K562 (cell line): Measurements from ENCODE around the gene BBLN. TPM values are rescaled to one million over a fixed set of nuclear protein-coding genes. Genes with fewer than 3 reads are reported as not detected.

ENCODE experiments used
- BMI1 ChIP-seq: fragments of 150-350 bp; IDR thresholded peaks from 2 replicates; pipeline ENCODE4 v1.6.1; 2014; ENCODE audit warnings: low read length
- CBX3 ChIP-seq, 2 experiments: IDR thresholded peaks; 1 replicate in 1 of 2; 2 replicates in 1 of 2; pipeline ENCODE4 v1.6.1; 2012; ENCODE audit warnings: inconsistent platforms in 2 of 2, low read length in 2 of 2, borderline replicate concordance in 1 of 2, control low read depth in 1 of 2
- CBX8 ChIP-seq: fragments of 200-600 bp; sonication (generic); IDR thresholded peaks from 2 replicates; pipeline ENCODE4 v1.6.1; 2012; ENCODE audit warnings: borderline replicate concordance, mixed run types, low read depth, mild to moderate bottlenecking, moderate library complexity, mixed read lengths, low read length, control low read depth, inconsistent platforms; ENCODE audit not compliant: poor library complexity, severe bottlenecking; ENCODE audit errors: extremely low read depth
- CHAMP1 ChIP-seq: fragments of 450-650 bp; IDR thresholded peaks from 2 replicates; pipeline ENCODE4 v1.6.1; 2016; ENCODE audit warnings: mild to moderate bottlenecking
- IRF1 ChIP-seq: sonication (generic); formaldehyde crosslinking; IDR thresholded peaks from 2 replicates; pipeline ENCODE4 v1.8.0; 2022; ENCODE audit warnings: missing genetic modification reagents, mild to moderate bottlenecking, borderline replicate concordance
- KLF6 ChIP-seq: fragments of 250-450 bp; sonication (Bioruptor Pico); IDR thresholded peaks from 2 replicates; pipeline ENCODE4 v1.4.0; 2020; ENCODE audit warnings: mild to moderate bottlenecking, moderate library complexity, borderline replicate concordance
- MCM7 ChIP-seq, 2 experiments: fragments of 450-650 bp; IDR thresholded peaks; 2 replicates each; pipeline ENCODE4 v1.6.1; 2016 to 2018
- TCFL5 ChIP-seq: fragments of 250-450 bp; sonication (Bioruptor Pico); conservative IDR thresholded peaks from 2 replicates; pipeline ENCODE4 v1.6.1; 2021; ENCODE audit warnings: mild to moderate bottlenecking, moderate library complexity, matching md5 sums
- TOE1 ChIP-seq, 2 experiments: fragments of 450-650 bp in 1 of 2; sonication (generic) in 1 of 2; formaldehyde crosslinking in 1 of 2; IDR thresholded peaks; 2 replicates each; pipeline versions ENCODE4 v1.7.1 to v1.8.0; 2016 to 2022; ENCODE audit warnings: borderline replicate concordance in 2 of 2, mild to moderate bottlenecking in 2 of 2, antibody characterized with exemption in 1 of 2, inconsistent platforms in 1 of 2, low read depth in 1 of 2, missing genetic modification reagents in 1 of 2, moderate library complexity in 1 of 2
- ZBTB8A ChIP-seq: fragments of 450-650 bp; IDR thresholded peaks from 2 replicates; pipeline ENCODE4 v1.6.1; 2018; ENCODE audit warnings: mild to moderate bottlenecking, moderate library complexity; ENCODE audit not compliant: partially characterized antibody
- ZNF41 ChIP-seq: fragments of 250-450 bp; sonication (Bioruptor Pico); conservative IDR thresholded peaks from 2 replicates; pipeline ENCODE4 v1.4.0; 2020; ENCODE audit warnings: mild to moderate bottlenecking
- polyA plus RNA-seq, 8 experiments: library from polyadenylated mRNA; depleted of rRNA in 4 of 8; stranded (reverse) in 5 of 8; unstranded in 3 of 8; fragments of >200 nt; fragmentation: Nextera tagmentation in 2 of 8; fragmentation: Illumina TruSeq in 1 of 8; extraction: Ambion mirVana in 2 of 8; extraction: Trizol in 1 of 8; gene quantifications; 2 replicates each; pipeline versions ENCODE4 v1.2.1 to v1.2.3, GENCODE V29; 2011 to 2014; ENCODE audit warnings: inconsistent platforms in 1 of 8, missing spikeins in 1 of 8
- total RNA-seq, 7 experiments: library from RNA; depleted of rRNA in 6 of 7; stranded (reverse); fragments of >200 nt in 6 of 7; fragmentation: Illumina TruSeq in 2 of 7; extraction: Trizol in 2 of 7; gene quantifications; 2 replicates each; pipeline versions ENCODE4 v1.2.1 to v1.2.3, GENCODE V29; 2011 to 2021; ENCODE audit warnings: low replicate concordance in 1 of 7

BBLN gene
- total and polyA plus RNA-seq, 9 of the 15 experiments (the other 6 are each of a cell fraction or from before 2014, with no cell fraction given), result 4.2 to 331 (median 87.1) TPM

- no peak for TF ChIP-seq ZNF41 (CRISPR knock-in tag)
- TF ChIP-seq CBX8, result no peak
- no peak for TF ChIP-seq MCM7 (IDR thresholded peaks at IDR 0.05)
- TF ChIP-seq TOE1 (IDR thresholded peaks at IDR 0.05; ENCODE audit: borderline replicate concordance), result no peak
- no peak for TF ChIP-seq TOE1 (CRISPR knock-in tag; IDR thresholded peaks at IDR 0.05; ENCODE audit: borderline replicate concordance, low read depth)
- TF ChIP-seq KLF6, result no peak
- TF ChIP-seq BMI1, result no peak
- TF ChIP-seq CHAMP1, result no peak
- TF ChIP-seq TCFL5 (CRISPR knock-in tag), result no peak
- no peak for TF ChIP-seq ZBTB8A
- no peak for TF ChIP-seq CBX3 (IDR thresholded peaks at IDR 0.05; ENCODE audit: borderline replicate concordance in 1 of 2, low read length in 2 of 2)
- no peak for TF ChIP-seq IRF1
Measured at GRCh38 chr9:128178806-128179431, 18.9 kb downstream of the BBLN start (continued).
